ENCODE measurements around the gene WASHC4. TPM values are rescaled to one million over a fixed set of nuclear protein-coding genes. Genes with fewer than 3 reads are reported as not detected.

Gene WASHC4
- total RNA-seq, 3 donors from 2014 or later, result 34.2 to 50.4 (median 34.7) TPM

GRCh38 chr12:105158876-105159275 lies 51.3 kb downstream of the WASHC4 start:
- Histone ChIP-seq H3K36me3 (ENCODE audit: low read depth) (no peaks in the 10 kb centered on the region), H3K4me3 (no peak overlapping the region), H3K9me3 (no peaks in the 10 kb centered on the region), H3K4me1 (ENCODE audit: low read depth) (no peaks in the 10 kb centered on the region)
- DNase-seq, result no peak
- no peak for ATAC-seq
- intact Hi-C loops (cut with DNase I, micrococcal nuclease), result no loop called here
- no peak for TF ChIP-seq CTCF (IDR thresholded peaks at IDR 0.05)

DNA sequence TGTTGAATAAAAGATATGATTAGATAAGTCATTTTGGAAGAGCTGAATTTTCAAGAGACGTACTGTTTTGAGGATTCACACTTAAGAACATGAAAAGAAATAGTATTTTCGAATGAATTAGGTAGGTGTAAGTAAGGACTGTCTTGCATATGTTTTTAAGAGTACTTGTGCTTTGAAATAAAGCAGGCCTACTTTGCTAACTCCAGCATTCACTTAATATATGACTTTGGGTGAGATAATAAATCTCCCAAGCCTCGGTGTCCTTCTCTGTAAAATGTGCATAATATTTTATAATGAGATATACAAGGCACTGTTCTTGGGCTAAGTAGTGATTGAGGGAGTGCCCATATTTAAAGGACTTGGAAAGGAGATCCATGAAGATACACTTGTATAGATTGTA lies 54.6 kb downstream of the WASHC4 start:
- H3K4me3 ChIP-seq, result no peak overlapping the region
- intact Hi-C loops (cut with DNase I, micrococcal nuclease), result no loop called here
- no peak for ATAC-seq
- H3K4me1 ChIP-seq (ENCODE audit: low read depth), result no peaks in the 10 kb centered on the region
- H3K36me3 ChIP-seq (ENCODE audit: low read depth), result no peaks in the 10 kb centered on the region
- DNase-seq, result no peak
- TF ChIP-seq CTCF (IDR thresholded peaks at IDR 0.05), result no peak
- H3K9me3 ChIP-seq, result no peaks in the 10 kb centered on the region

DNA sequence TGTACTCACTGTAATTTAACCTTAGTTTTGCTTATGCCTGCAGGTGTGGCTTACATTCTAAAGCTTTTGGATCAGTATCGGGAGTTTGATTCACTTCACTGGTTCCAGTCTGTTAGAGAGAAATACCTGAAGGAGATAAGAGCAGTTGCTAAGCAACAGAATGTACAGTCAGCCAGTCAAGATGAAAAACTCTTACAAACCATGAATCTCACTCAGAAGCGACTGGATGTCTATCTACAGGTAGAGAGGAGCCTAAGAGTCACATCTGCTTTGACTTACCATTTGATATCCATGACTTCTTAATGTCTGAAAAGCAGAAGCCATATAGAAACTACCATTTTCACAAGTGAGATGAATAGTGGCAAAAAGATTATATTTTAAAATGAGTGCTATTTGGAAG lies 56.5 kb downstream of the WASHC4 start:
- no peak for TF ChIP-seq CTCF (IDR thresholded peaks at IDR 0.05)
- H3K4me1 ChIP-seq (ENCODE audit: low read depth), result no peaks in the 10 kb centered on the region
- H3K36me3 ChIP-seq (ENCODE audit: low read depth), result no peaks in the 10 kb centered on the region
- intact Hi-C loops (cut with DNase I, micrococcal nuclease), result no loop called here
- no peak for ATAC-seq
- no peak overlapping the region for H3K4me3 ChIP-seq
- no peak for DNase-seq
- H3K9me3 ChIP-seq, result no peaks in the 10 kb centered on the region

DNA sequence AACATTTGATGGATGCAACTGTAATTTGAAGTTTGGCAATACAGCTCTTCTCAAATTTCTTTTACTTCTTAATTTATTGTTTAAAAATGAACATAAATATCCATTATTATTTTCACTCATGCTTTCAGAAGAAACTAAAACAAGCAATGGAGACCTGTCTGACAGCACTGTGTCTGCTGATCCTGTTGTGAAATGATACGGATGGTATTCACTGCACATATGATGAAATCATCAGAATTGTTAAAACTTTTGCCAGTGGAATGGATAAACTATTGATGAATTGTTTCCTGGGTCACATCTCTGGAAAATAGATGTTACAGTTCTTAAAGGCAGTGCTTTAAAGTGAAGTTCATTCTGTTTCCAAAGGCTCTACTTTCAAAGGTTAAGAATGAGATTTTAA lies 59.2 kb downstream of the WASHC4 start:
- no peak for TF ChIP-seq CTCF (IDR thresholded peaks at IDR 0.05)
- Histone ChIP-seq H3K36me3 (ENCODE audit: low read depth) (no peaks in the 10 kb centered on the region), H3K4me1 (ENCODE audit: low read depth) (no peaks in the 10 kb centered on the region), H3K9me3 (no peaks in the 10 kb centered on the region), H3K4me3 (no peak overlapping the region)
- intact Hi-C loops (cut with DNase I, micrococcal nuclease), result no loop called here
- ATAC-seq (no peak), DNase-seq (no peak)

- no peaks in the 10 kb centered on the region for H3K9me3 ChIP-seq
- no peaks in the 10 kb centered on the region for H3K4me1 ChIP-seq (ENCODE audit: low read depth)
- H3K36me3 ChIP-seq (ENCODE audit: low read depth), result no peaks in the 10 kb centered on the region
- no peak overlapping the region for H3K4me3 ChIP-seq
- ATAC-seq, result no peak
- intact Hi-C loops (cut with DNase I, micrococcal nuclease), result no loop called here
- TF ChIP-seq CTCF (IDR thresholded peaks at IDR 0.05), result no peak
- no peak for DNase-seq
Observed at GRCh38 chr12:105167346-105167745, 59.8 kb downstream of the WASHC4 start.

DNA sequence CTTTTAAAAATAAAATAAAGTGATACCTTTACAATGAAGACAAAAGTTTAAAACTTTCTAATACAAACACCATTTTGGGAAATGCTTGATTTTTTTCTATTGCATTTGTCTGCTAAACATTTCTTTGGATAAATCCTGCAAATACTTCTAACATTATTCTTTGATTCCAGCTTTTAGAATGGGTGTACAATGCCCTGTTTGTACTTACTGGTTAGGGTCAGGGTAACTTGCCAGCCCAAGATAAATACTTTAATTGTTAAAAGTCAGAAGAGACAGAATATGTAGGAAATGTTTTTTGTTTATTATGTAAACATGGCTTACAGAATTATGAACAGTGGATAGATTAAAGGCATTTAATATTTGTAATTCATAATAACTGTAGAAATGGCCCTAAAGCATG lies 60.5 kb downstream of the WASHC4 start:
- Histone ChIP-seq H3K9me3 (no peaks in the 10 kb centered on the region), H3K36me3 (ENCODE audit: low read depth) (no peaks in the 10 kb centered on the region), H3K4me1 (ENCODE audit: low read depth) (no peaks in the 10 kb centered on the region), H3K4me3 (no peak overlapping the region)
- DNase-seq (no peak), ATAC-seq (no peak)
- TF ChIP-seq CTCF (IDR thresholded peaks at IDR 0.05), result no peak
- intact Hi-C loops (cut with DNase I, micrococcal nuclease), result no loop called here

Data from mucosa of descending colon (tissue), 3 donors.